K562 (cell line): Measurements from ENCODE around the gene GNG5. TPM values are rescaled to one million over a fixed set of nuclear protein-coding genes. Genes with fewer than 3 reads are reported as not detected.

Experiments used
- AFF4 ChIP-seq: sonication (generic); formaldehyde crosslinking; IDR thresholded peaks from 2 replicates; pipeline ENCODE4 v1.8.0; 2023; ENCODE audit warnings: mild to moderate bottlenecking, missing genetic modification reagents
- ARID3B ChIP-seq: fragments of 250-450 bp; sonication (Bioruptor Pico); IDR thresholded peaks from 2 replicates; pipeline ENCODE4 v1.4.0; 2020; ENCODE audit warnings: borderline replicate concordance
- CEBPB ChIP-seq: fragments of 450-650 bp; IDR thresholded peaks from 2 replicates; pipeline ENCODE4 v1.6.1; 2016; ENCODE audit warnings: missing genetic modification characterization, missing compliant biosample characterization
- CHD1 ChIP-seq: fragments of 200-600 bp; sonication (generic); IDR thresholded peaks from one replicate; pipeline ENCODE4 v1.6.1; 2012; ENCODE audit warnings: mild to moderate bottlenecking, moderate library complexity, low read length, inconsistent platforms
- CREM ChIP-seq: IDR thresholded peaks from 2 replicates; pipeline ENCODE4 v1.6.1; 2014; ENCODE audit warnings: antibody characterized with exemption, low read depth
- ELF1 ChIP-seq: fragments of 200-800 bp; sonication (Bioruptor generic); IDR thresholded peaks from 2 replicates; pipeline ENCODE4 v1.6.1; 2016; ENCODE audit warnings: missing genetic modification characterization, missing compliant biosample characterization
- ETS1 ChIP-seq: conservative IDR thresholded peaks from 2 replicates; pipeline ENCODE4 v1.6.1; 2011; ENCODE audit warnings: low read depth, mild to moderate bottlenecking, low read length; ENCODE audit not compliant: control insufficient read depth
- GABPB2 ChIP-seq: fragments of 250-450 bp; sonication (Bioruptor Pico); conservative IDR thresholded peaks from 2 replicates; pipeline ENCODE4 v1.5.1; 2021; ENCODE audit warnings: mild to moderate bottlenecking
- KAT7 ChIP-seq: sonication (generic); formaldehyde crosslinking; IDR thresholded peaks from 2 replicates; pipeline ENCODE4 v1.8.0; 2022; ENCODE audit warnings: missing genetic modification reagents, mild to moderate bottlenecking, borderline replicate concordance
- LCOR ChIP-seq: sonication (generic); formaldehyde crosslinking; IDR thresholded peaks from 2 replicates; pipeline ENCODE4 v1.8.0; 2022; ENCODE audit warnings: mild to moderate bottlenecking, missing genetic modification reagents
- MECOM ChIP-seq: fragments of 250-450 bp; sonication (Bioruptor Pico); IDR thresholded peaks from 2 replicates; pipeline ENCODE4 v1.8.0; 2022; ENCODE audit warnings: inconsistent platforms
- MTA3 ChIP-seq: fragments of 450-650 bp; formaldehyde crosslinking; IDR thresholded peaks from 2 replicates; pipeline ENCODE4 v1.6.1; 2017; ENCODE audit warnings: mild to moderate bottlenecking, borderline replicate concordance
- POLR2B ChIP-seq: fragments of 450-650 bp; IDR thresholded peaks from 2 replicates; pipeline ENCODE4 v1.6.1; 2018; ENCODE audit warnings: low read depth; ENCODE audit not compliant: partially characterized antibody
- RBM22 ChIP-seq: fragments of 200-400 bp; formaldehyde crosslinking; IDR thresholded peaks from 2 replicates; pipeline ENCODE4 v1.6.1; 2018; ENCODE audit warnings: low read length, low read depth; ENCODE audit not compliant: poor library complexity, severe bottlenecking
- RNF2 ChIP-seq: sonication (generic); IDR thresholded peaks from 2 replicates; pipeline ENCODE4 v1.6.1; 2016
- SRSF3 ChIP-seq: fragments of 200-400 bp; formaldehyde crosslinking; IDR thresholded peaks from 2 replicates; pipeline ENCODE4 v1.6.1; 2016; ENCODE audit warnings: mild to moderate bottlenecking, low read length, moderate library complexity; ENCODE audit not compliant: insufficient read depth
- TAF15 ChIP-seq: fragments of 200-400 bp; formaldehyde crosslinking; IDR thresholded peaks from 2 replicates; pipeline ENCODE4 v1.6.1; 2017; ENCODE audit warnings: mild to moderate bottlenecking, low read depth, low read length, moderate library complexity
- USF2 ChIP-seq: sonication (generic); formaldehyde crosslinking; IDR thresholded peaks from 2 replicates; pipeline ENCODE4 v1.5.0; 2020; ENCODE audit warnings: missing genetic modification reagents
- ZEB2 ChIP-seq: fragments of 450-650 bp; IDR thresholded peaks from 2 replicates; pipeline ENCODE4 v1.6.1; 2016
- ZNF324 ChIP-seq: fragments of 250-450 bp; sonication (Bioruptor Pico); IDR thresholded peaks from 2 replicates; pipeline ENCODE4 v1.4.0; 2020; ENCODE audit warnings: mild to moderate bottlenecking
- polyA plus RNA-seq, 8 experiments: library from polyadenylated mRNA; depleted of rRNA in 4 of 8; stranded (reverse) in 5 of 8; unstranded in 3 of 8; fragments of >200 nt; fragmentation: Nextera tagmentation in 2 of 8; fragmentation: Illumina TruSeq in 1 of 8; extraction: Ambion mirVana in 2 of 8; extraction: Trizol in 1 of 8; gene quantifications; 2 replicates each; pipeline versions ENCODE4 v1.2.1 to v1.2.3, GENCODE V29; 2011 to 2014; ENCODE audit warnings: inconsistent platforms in 1 of 8, missing spikeins in 1 of 8
- total RNA-seq, 7 experiments: library from RNA; depleted of rRNA in 6 of 7; stranded (reverse); fragments of >200 nt in 6 of 7; fragmentation: Illumina TruSeq in 2 of 7; extraction: Trizol in 2 of 7; gene quantifications; 2 replicates each; pipeline versions ENCODE4 v1.2.1 to v1.2.3, GENCODE V29; 2011 to 2021; ENCODE audit warnings: low replicate concordance in 1 of 7

The GNG5 gene
- total and polyA plus RNA-seq, 9 of the 15 experiments (the other 6 are each of a cell fraction or from before 2014, with no cell fraction given): 61.9 to 243 (median 150) TPM

GRCh38 chr1:84505493-84506001 lies 834 bp downstream of the GNG5 start (continued):
- TF ChIP-seq ZNF324 (0 out of 2 replicates have a peak, but pooled peaks have one; percentile 20), ELF1 (tag) (0 out of 2 replicates have a peak, but pooled peaks have one; percentile 12), CEBPB (peak; percentile 84), KAT7 (CRISPR knock-in tag) (peak; percentile 76; the same call in 1 of the 2 replicates), ARID3B (CRISPR knock-in tag) (no peak), SRSF3 (no peak), LCOR (CRISPR knock-in tag) (0 out of 2 replicates have a peak, but pooled peaks have one; percentile 36), CREM (0 out of 2 replicates have a peak, but pooled peaks have one; percentile 2), MECOM (no peak), CHD1 (peak; percentile 73), GABPB2 (CRISPR knock-in tag) (no peak), MTA3 (peak; percentile 21; the same call in 1 of the 2 replicates), RNF2 (peak; percentile 40; the same call in 1 of the 2 replicates), AFF4 (CRISPR knock-in tag) (0 out of 2 replicates have a peak, but pooled peaks have one; percentile 66), ETS1 (no peak), POLR2B (no peak), RBM22 (peak; percentile 48), ZEB2 (no peak), TAF15 (no peak), USF2 (CRISPR knock-in tag) (no peak)
